Panc1 (cell line): ENCODE measurements around the gene PAK1. TPM values are rescaled to one million over a fixed set of nuclear protein-coding genes. Genes with fewer than 3 reads are reported as not detected.

ENCODE experiments used
- ATAC-seq: fragments of 200-7000 bp; cut with Tn5 transposase; 2 replicates; pipeline ENCODE4 v1.9.1; 2020; ENCODE audit warnings: mild to moderate bottlenecking, moderate library complexity
- BruUV-seq: library from RNA; stranded (reverse); fragments of 400-500 nt; replicated peaks from 2 replicates; lab custom pipeline; 2021; lab: Mats Ljungman, UMichigan
- CTCF ChIA-PET: fragments of 300-600 bp; sonication (Branson Sonifier 250); formaldehyde crosslinking; loops from one replicate; lab custom pipeline; 2022; ENCODE audit warnings: antibody characterized with exemption; lab: Charles Lee
- POLR2A ChIA-PET: fragments of 300-600 bp; sonication (Branson Sonifier 250); formaldehyde crosslinking; loops from one replicate; lab custom pipeline; 2022; ENCODE audit warnings: antibody characterized with exemption; lab: Charles Lee
- DNase-seq: peaks from one replicate; pipeline ENCODE4 v3.0.0-alpha.2; 2010; ENCODE audit warnings: low read depth, low spot score
- H3K27ac ChIP-seq: 2 replicates; pipeline ENCODE4 v1.5.1; 2011; ENCODE audit warnings: mild to moderate bottlenecking, low read length, inconsistent platforms
- H3K27me3 ChIP-seq: fragments of 200-500 bp; sonication (Bioruptor generic); 2 replicates; pipeline ENCODE4 v1.6.0; 2014; ENCODE audit warnings: low read length, inconsistent platforms; ENCODE audit not compliant: control insufficient read depth, insufficient read depth
- H3K36me3 ChIP-seq: fragments of 200-500 bp; sonication (Bioruptor generic); 2 replicates; pipeline ENCODE4 v1.5.1; 2014; ENCODE audit warnings: inconsistent platforms, mild to moderate bottlenecking, low read length, moderate library complexity; ENCODE audit not compliant: control insufficient read depth, insufficient read depth
- H3K4me1 ChIP-seq: 2 replicates; pipeline ENCODE4 v1.5.1; 2011; ENCODE audit warnings: inconsistent platforms, mild to moderate bottlenecking, low read length, moderate library complexity; ENCODE audit not compliant: control insufficient read depth, insufficient read depth
- H3K4me3 ChIP-seq, 2 experiments: 2 replicates each; pipeline ENCODE4 v1.5.1; 2011 to 2012; ENCODE audit warnings: low read depth in 2 of 2, low read length in 2 of 2, mild to moderate bottlenecking in 2 of 2, inconsistent platforms in 1 of 2, moderate library complexity in 1 of 2
- H3K9me3 ChIP-seq: fragments of 200-500 bp; sonication (Bioruptor generic); 2 replicates; pipeline ENCODE4 v1.5.1; 2014; ENCODE audit warnings: low read depth, mild to moderate bottlenecking, inconsistent platforms, low read length, moderate library complexity; ENCODE audit not compliant: control insufficient read depth, insufficient read depth
- CTCF ChIP-seq: fragments of 450-650 bp; IDR thresholded peaks from 2 replicates; pipeline ENCODE4 v1.5.1; 2017; ENCODE audit warnings: mild to moderate bottlenecking
- POLR2AphosphoS5 ChIP-seq: IDR thresholded peaks from 2 replicates; pipeline ENCODE4 v1.6.1; 2012; ENCODE audit warnings: mild to moderate bottlenecking, low read depth, low read length, moderate library complexity
- REST ChIP-seq, 2 experiments: IDR thresholded peaks; 2 replicates each; pipeline ENCODE4 v1.6.1; 2011 to 2012; ENCODE audit warnings: low read depth in 2 of 2, control low read depth in 1 of 2, low read length in 1 of 2, mild to moderate bottlenecking in 1 of 2, moderate library complexity in 1 of 2; ENCODE audit not compliant: insufficient read depth in 1 of 2
- SIN3A ChIP-seq: IDR thresholded peaks from 2 replicates; pipeline ENCODE4 v1.6.1; 2012; ENCODE audit warnings: low read depth, mild to moderate bottlenecking, low read length, moderate library complexity, borderline replicate concordance; ENCODE audit not compliant: insufficient read depth
- TCF7L2 ChIP-seq: IDR thresholded peaks from 2 replicates; pipeline ENCODE4 v1.6.1; 2011; ENCODE audit warnings: mild to moderate bottlenecking, low read depth, low read length, inconsistent platforms
- in situ Hi-C: cut with HindIII; loops from 2 replicates; pipeline ENCODE4 v1.10.0; 2016; ENCODE audit warnings: low sequenced_read_pairs, low pct_unique_long_range_greater_than_20kb
- intact Hi-C: fragments of 100-400 bp; cut with micrococcal nuclease; formaldehyde crosslinking; loops from one replicate; pipeline ENCODE4 v1.10.0; 2022; ENCODE audit not compliant: unreplicated experiment
- total RNA-seq: library from RNA; stranded (reverse); gene quantifications from one replicate; pipeline ENCODE4 v1.2.1, GENCODE V29; 2021; ENCODE audit not compliant: unreplicated experiment

Gene PAK1
- total RNA-seq, 1 experiment from 2014 or later, result 38.2 TPM

- Histone ChIP-seq H3K36me3 (no peaks in the 10 kb centered on the region), H3K27me3 (peaks cover 2% of the 10 kb centered on the region; the same call in 1 of the 2 replicates), H3K27ac (no peak overlapping the region), H3K9me3 (peaks cover 3% of the 10 kb centered on the region; the same call in 1 of the 2 replicates), H3K4me1 (no peaks in the 10 kb centered on the region), H3K4me3 (no peak overlapping the region)
- intact Hi-C loops, result no loop called here
- TF ChIP-seq TCF7L2 (no peak), POLR2AphosphoS5 (no peak), REST (IDR thresholded peaks at IDR 0.05; ENCODE audit: insufficient read depth in 1 of 2, low read depth in 2 of 2, low read length in 1 of 2) (no peak), SIN3A (no peak), CTCF (no peak)
- DNase-seq (no peak), ATAC-seq (no peak)
- in situ Hi-C loops, result no loop called here
- ChIA-PET POLR2A (no interaction called here), CTCF (no interaction called here)
- no TSS peak for BruUV-seq
Measured at GRCh38 chr11:77276271-77276670, 197.6 kb downstream of the PAK1 start.

Other genes starting within 250 kb of the PAK1 start
- gene GDPD4, start 172.4 kb downstream of the PAK1 start, total RNA-seq, result not detected
- gene AQP11, start 115.9 kb upstream of the PAK1 start, total RNA-seq, result 2.3 TPM
- 117 TPM for gene CLNS1A, start 163.7 kb upstream of the PAK1 start, total RNA-seq